Measurements from ENCODE around the gene SMIM23.

SMIM23 gene

GRCh38 chr5:171813813-171814490 lies 28.3 kb downstream of the SMIM23 start:
- no peak for DNase-seq (ENCODE audit: low read depth in 2 of 3, low spot score in 2 of 3)

- DNase-seq (ENCODE audit: low read depth in 2 of 3, low spot score in 2 of 3), result no peak
Measured at GRCh38 chr5:171816666-171817065, 31.0 kb downstream of the SMIM23 start.

- no peak for DNase-seq (ENCODE audit: low read depth in 2 of 3, low spot score in 2 of 3)
Measured at GRCh38 chr5:171820561-171820960, 34.9 kb downstream of the SMIM23 start.

GRCh38 chr5:171821286-171821685 lies 35.7 kb downstream of the SMIM23 start:
- DNase-seq (ENCODE audit: low read depth in 2 of 3, low spot score in 2 of 3), result no peak

- no peak for DNase-seq (ENCODE audit: low read depth in 2 of 3, low spot score in 2 of 3)
Measured at GRCh38 chr5:171823269-171823668, 37.7 kb downstream of the SMIM23 start.

- no peak for DNase-seq (ENCODE audit: low read depth in 2 of 3, low spot score in 2 of 3)
Measured at GRCh38 chr5:171825051-171825450, 39.4 kb downstream of the SMIM23 start.

- DNase-seq (ENCODE audit: low read depth in 2 of 3, low spot score in 2 of 3), result no peak
Measured at GRCh38 chr5:171826132-171826531, 40.5 kb downstream of the SMIM23 start.

GRCh38 chr5:171827162-171827561 lies 41.5 kb downstream of the SMIM23 start:
- DNase-seq (ENCODE audit: low read depth in 2 of 3, low spot score in 2 of 3), result no peak

GRCh38 chr5:171830686-171831085 lies 45.1 kb downstream of the SMIM23 start:
- DNase-seq (ENCODE audit: low read depth in 2 of 3, low spot score in 2 of 3), result no peak

GRCh38 chr5:171832775-171833174 lies 47.2 kb downstream of the SMIM23 start:
- no peak for DNase-seq (ENCODE audit: low read depth in 2 of 3, low spot score in 2 of 3)

GRCh38 chr5:171834461-171834860 lies 48.8 kb downstream of the SMIM23 start:
- no peak for DNase-seq (ENCODE audit: low read depth in 2 of 3, low spot score in 2 of 3)

- DNase-seq (ENCODE audit: low read depth in 2 of 3, low spot score in 2 of 3), result no peak
Measured at GRCh38 chr5:171835066-171835465, 49.4 kb downstream of the SMIM23 start.

GRCh38 chr5:171837522-171837921 lies 51.9 kb downstream of the SMIM23 start:
- no peak for DNase-seq (ENCODE audit: low read depth in 2 of 3, low spot score in 2 of 3)

- DNase-seq (ENCODE audit: low read depth in 2 of 3, low spot score in 2 of 3), result no peak
Measured at GRCh38 chr5:171838066-171838465, 52.4 kb downstream of the SMIM23 start.

GRCh38 chr5:171839112-171839511 lies 53.5 kb downstream of the SMIM23 start:
- no peak for DNase-seq (ENCODE audit: low read depth in 2 of 3, low spot score in 2 of 3)

- no peak for DNase-seq (ENCODE audit: low read depth in 2 of 3, low spot score in 2 of 3)
Measured at GRCh38 chr5:171840066-171840465, 54.4 kb downstream of the SMIM23 start.

All from activated CD8-positive, alpha-beta memory T cell treated with anti-CD3 and anti-CD28 coated beads for 48 hours (primary cell).